AG09319 (cell line): ENCODE measurements around the gene CLCA1.
A peak's percentile ranks its signal among the peaks of the same experiment; 100 is the strongest.

Experiments
- DNase-seq: peaks from one replicate; pipeline ENCODE4 v3.0.0-alpha.2; 2010; ENCODE audit warnings: low read depth; ENCODE audit errors: extremely low read depth
- CTCF ChIP-seq: IDR thresholded peaks from 2 replicates; pipeline ENCODE4 v1.5.1; 2011; ENCODE audit warnings: low read depth, mild to moderate bottlenecking, inconsistent platforms, low read length, moderate library complexity

CLCA1 gene

GRCh38 chr1:86502721-86503405 lies 34.1 kb downstream of the CLCA1 start:
- no peak for TF ChIP-seq CTCF
- no peak for DNase-seq

GRCh38 chr1:86503406-86504136 lies 34.8 kb downstream of the CLCA1 start:
- DNase-seq: no peak
- TF ChIP-seq CTCF: no peak

DNA sequence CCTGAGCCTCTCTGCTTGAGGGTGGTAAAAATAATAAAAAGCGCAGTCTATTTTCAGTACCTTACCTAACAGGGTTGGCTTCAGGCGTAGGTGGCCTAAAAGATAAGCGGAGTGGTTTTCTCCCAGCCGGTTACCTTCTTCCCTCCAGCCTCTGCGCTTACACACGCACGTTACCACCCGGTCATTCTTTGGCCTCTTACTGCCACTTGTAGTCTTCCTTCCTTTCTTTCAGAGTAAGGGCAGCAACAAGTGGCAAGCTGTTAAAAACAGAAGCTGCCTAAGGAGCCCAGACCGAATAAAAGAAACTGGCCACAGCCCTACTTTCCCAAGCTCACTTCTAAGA lies 35.4 kb downstream of the CLCA1 start:
- no peak for DNase-seq
- no peak for TF ChIP-seq CTCF

GRCh38 chr1:86504895-86505563 lies 36.3 kb downstream of the CLCA1 start:
- DNase-seq: no peak
- TF ChIP-seq CTCF: no peak

DNA sequence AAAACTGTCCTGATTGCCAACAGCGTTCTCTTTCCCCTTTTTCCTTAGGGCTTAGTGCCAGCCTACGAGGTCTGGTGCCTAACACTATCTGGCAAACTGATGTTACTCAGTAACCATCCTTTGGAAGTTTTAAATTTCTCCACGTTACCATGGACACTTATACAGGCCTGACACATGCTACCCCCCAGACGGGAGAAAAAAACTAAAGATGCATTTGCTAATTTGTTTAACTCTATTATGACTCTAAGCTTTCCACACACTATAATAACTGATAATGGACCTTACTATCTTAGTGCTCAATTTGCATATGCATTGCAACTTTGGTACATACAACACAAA lies 36.8 kb downstream of the CLCA1 start:
- TF ChIP-seq CTCF: no peak

GRCh38 chr1:86507935-86508582 lies 39.3 kb downstream of the CLCA1 start:
- TF ChIP-seq CTCF: peak; percentile 44
- DNase-seq: no peak

More for the DNA sequence above, 36.8 kb downstream of the CLCA1 start:
- DNase-seq: no peak

DNA sequence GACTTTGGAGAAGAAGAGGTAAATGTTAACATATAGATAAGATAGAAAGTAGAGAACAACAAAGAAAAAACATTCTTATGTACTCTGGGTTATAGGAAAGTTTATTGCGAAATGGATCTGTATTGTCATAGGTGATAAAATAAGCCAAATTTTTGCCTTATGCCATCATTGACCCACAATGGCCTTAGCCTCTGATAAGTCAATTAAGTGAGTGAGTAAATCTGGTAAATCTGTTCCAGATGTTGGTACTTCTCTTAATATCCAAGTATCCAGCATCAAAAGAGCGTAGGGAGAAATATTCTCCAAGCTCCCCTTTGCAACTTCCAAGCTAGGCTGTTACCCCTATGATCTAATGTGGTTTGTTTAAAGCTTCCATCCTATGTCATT lies 39.8 kb downstream of the CLCA1 start:
- TF ChIP-seq CTCF: no peak
- DNase-seq: no peak
